Endothelial cell of umbilical vein (primary cell): ENCODE results near the gene FARP2. TPM values are rescaled to one million over a fixed set of nuclear protein-coding genes. Genes with fewer than 3 reads are reported as not detected.

ENCODE experiments used
- BruUV-seq: library from RNA; stranded (reverse); fragments of 400-500 nt; replicated peaks from 2 replicates; lab custom pipeline; 2021; lab: Mats Ljungman, UMichigan
- CTCF ChIA-PET: fragments of 300-600, 350-600 bp; sonication (Branson Sonifier 250); formaldehyde crosslinking; loops from one replicate; lab custom pipeline; 2021; ENCODE audit warnings: antibody characterized with exemption, inconsistent platforms; lab: Charles Lee
- POLR2A ChIA-PET: fragments of 300-600, 350-600 bp; sonication (Branson Sonifier 250); formaldehyde crosslinking; loops from one replicate; lab custom pipeline; 2021; ENCODE audit warnings: antibody characterized with exemption, inconsistent platforms; lab: Charles Lee
- DNase-seq: peaks from one replicate; pipeline ENCODE4 v3.0.0-alpha.2; 2011; ENCODE audit warnings: low read depth, low spot score
- FAIRE-seq: peaks from 2 replicates; lab custom pipeline; 2011; peaks lifted over from hg19 to GRCh38; lab: Jason Lieb, UNC
- H2AFZ ChIP-seq: 2 replicates; pipeline ENCODE4 v1.6.0; 2012; ENCODE audit warnings: low read depth, low read length, control low read depth, inconsistent platforms
- H3K27ac ChIP-seq: 2 replicates; pipeline ENCODE4 v1.5.1; 2011; ENCODE audit warnings: low read depth, mild to moderate bottlenecking, control low read depth, low read length, moderate library complexity; ENCODE audit not compliant: insufficient read depth
- H3K27me3 ChIP-seq, 2 experiments: 2 replicates each; pipeline versions ENCODE4 v1.6.0 to v1.6.1; 2011; ENCODE audit warnings: low read length in 2 of 2, mixed read lengths in 1 of 2; ENCODE audit not compliant: control insufficient read depth in 2 of 2, insufficient read depth in 2 of 2
- H3K36me3 ChIP-seq, 2 experiments: 2 replicates in 1 of 2; 3 replicates in 1 of 2; pipeline ENCODE4 v1.5.1; 2011; ENCODE audit warnings: low read length in 2 of 2, mild to moderate bottlenecking in 1 of 2, moderate library complexity in 1 of 2; ENCODE audit not compliant: control insufficient read depth in 2 of 2, insufficient read depth in 2 of 2; ENCODE audit errors: extremely low read depth in 1 of 2
- H3K4me1 ChIP-seq: 3 replicates; pipeline ENCODE4 v1.5.1; 2011; ENCODE audit warnings: mild to moderate bottlenecking, low read length; ENCODE audit not compliant: control insufficient read depth, insufficient read depth; ENCODE audit errors: extremely low read depth
- H3K4me2 ChIP-seq: 2 replicates; pipeline ENCODE4 v1.6.1; 2011; ENCODE audit warnings: low read length, control low read depth, mixed read lengths; ENCODE audit not compliant: insufficient read depth
- H3K4me3 ChIP-seq, 3 experiments: fragments of 200-600 bp in 1 of 3; sonication (generic), shearing (Covaris generic) in 1 of 3; replicated peaks in 1 of 3; 2 replicates each; pipeline ENCODE4 v1.5.1; 2011 to 2016; ENCODE audit warnings: control low read depth in 3 of 3, low read length in 3 of 3, mild to moderate bottlenecking in 2 of 3, inconsistent platforms in 1 of 3, low read depth in 1 of 3, moderate library complexity in 1 of 3; ENCODE audit not compliant: insufficient read depth in 1 of 3
- H3K79me2 ChIP-seq: 2 replicates; pipeline ENCODE4 v1.6.0; 2012; ENCODE audit warnings: low read length, inconsistent platforms; ENCODE audit not compliant: control insufficient read depth, insufficient read depth
- H3K9ac ChIP-seq: replicated peaks from 2 replicates; pipeline ENCODE3; 2011; ENCODE audit warnings: low read length, control low read depth; ENCODE audit not compliant: insufficient read depth; ENCODE audit errors: extremely low read depth
- H3K9me1 ChIP-seq: replicated peaks from 3 replicates; pipeline ENCODE4 v1.6.0; 2011; ENCODE audit warnings: mild to moderate bottlenecking, low read length; ENCODE audit not compliant: control insufficient read depth, insufficient read depth; ENCODE audit errors: extremely low read depth
- H3K9me3 ChIP-seq: replicated peaks from 2 replicates; pipeline ENCODE4 v1.5.1; 2012; ENCODE audit warnings: low read length, inconsistent platforms; ENCODE audit not compliant: control insufficient read depth, insufficient read depth
- H4K20me1 ChIP-seq: replicated peaks from 2 replicates; pipeline ENCODE3; 2011; ENCODE audit warnings: mild to moderate bottlenecking, low read length; ENCODE audit not compliant: control insufficient read depth, insufficient read depth; ENCODE audit errors: extremely low read depth
- CTCF ChIP-seq, 2 donors: IDR thresholded peaks; 1 replicate in 1 of 2; 2 replicates in 1 of 2; pipeline ENCODE4 v1.5.1; 2011; ENCODE audit warnings: low read length in 2 of 2, mild to moderate bottlenecking in 2 of 2, moderate library complexity in 2 of 2, control low read depth in 1 of 2, inconsistent platforms in 1 of 2, low read depth in 1 of 2; ENCODE audit not compliant: insufficient read depth in 1 of 2; ENCODE audit errors: extremely low read depth in 1 of 2
- EZH2 ChIP-seq: IDR thresholded peaks from 2 replicates; pipeline ENCODE4 v1.6.1; 2012; ENCODE audit warnings: borderline replicate concordance, low read depth, mild to moderate bottlenecking, moderate library complexity, low read length, inconsistent platforms; ENCODE audit not compliant: severe bottlenecking
- FOS ChIP-seq: IDR thresholded peaks from 2 replicates; pipeline ENCODE4 v1.6.1; 2011; ENCODE audit warnings: mild to moderate bottlenecking, low read length, moderate library complexity, borderline replicate concordance; ENCODE audit not compliant: insufficient read depth
- GATA2 ChIP-seq: IDR thresholded peaks from 2 replicates; pipeline ENCODE4 v1.7.0; 2011; ENCODE audit warnings: low read depth, mild to moderate bottlenecking, moderate library complexity, mixed read lengths, low read length; ENCODE audit not compliant: insufficient read length, insufficient read depth
- JUN ChIP-seq: IDR thresholded peaks from 2 replicates; pipeline ENCODE4 v1.6.1; 2011; ENCODE audit warnings: borderline replicate concordance, low read depth; ENCODE audit not compliant: insufficient read length, insufficient read depth
- MYC ChIP-seq: IDR thresholded peaks from one replicate; pipeline ENCODE4 v1.6.1; 2011; ENCODE audit warnings: mild to moderate bottlenecking, low read depth, low read length
- POLR2A ChIP-seq: IDR thresholded peaks from 2 replicates; pipeline ENCODE4 v1.6.1; 2012; ENCODE audit warnings: low read depth, mild to moderate bottlenecking, control low read depth, low read length
- POLR2AphosphoS5 ChIP-seq: IDR thresholded peaks from 2 replicates; pipeline ENCODE4 v1.6.1; 2012; ENCODE audit warnings: low read depth, mild to moderate bottlenecking, control low read depth, low read length, moderate library complexity; ENCODE audit not compliant: insufficient read depth
- dilution Hi-C: fragments of 300-500 bp; cut with MboI; formaldehyde crosslinking; loops from one replicate; pipeline ENCODE4 v1.15.0; 2019; ENCODE audit warnings: low sequenced_read_pairs; ENCODE audit not compliant: extremely low pct_ligation_motif_present
- intact Hi-C: fragments of 100-400 bp; cut with micrococcal nuclease; formaldehyde crosslinking; loops from one replicate; pipeline ENCODE4 v1.10.0; 2022
- polyA plus RNA-seq, 4 experiments: library from polyadenylated mRNA; depleted of rRNA in 3 of 4; stranded (reverse) in 3 of 4; unstranded in 1 of 4; fragments of >200 nt; gene quantifications; 2 replicates each; pipeline versions ENCODE4 v1.2.1 to v1.2.3, GENCODE V29; 2011 to 2012; ENCODE audit warnings: missing spikeins in 1 of 4
- total RNA-seq: library from RNA; stranded (reverse); gene quantifications from 2 replicates; pipeline ENCODE4 v1.2.3, GENCODE V29; 2021
- TF ChIP-seq, protein P1 (sequence below): IDR thresholded peaks from 2 replicates; pipeline ENCODE4 v1.6.1; 2011; ENCODE audit not compliant: insufficient read depth, insufficient read length

FARP2 gene
- total and polyA plus RNA-seq, 2 donors (not counting 3 experiments of a cell fraction or from before 2014, with no cell fraction given), result 15.3 to 45.3 TPM

DNA sequence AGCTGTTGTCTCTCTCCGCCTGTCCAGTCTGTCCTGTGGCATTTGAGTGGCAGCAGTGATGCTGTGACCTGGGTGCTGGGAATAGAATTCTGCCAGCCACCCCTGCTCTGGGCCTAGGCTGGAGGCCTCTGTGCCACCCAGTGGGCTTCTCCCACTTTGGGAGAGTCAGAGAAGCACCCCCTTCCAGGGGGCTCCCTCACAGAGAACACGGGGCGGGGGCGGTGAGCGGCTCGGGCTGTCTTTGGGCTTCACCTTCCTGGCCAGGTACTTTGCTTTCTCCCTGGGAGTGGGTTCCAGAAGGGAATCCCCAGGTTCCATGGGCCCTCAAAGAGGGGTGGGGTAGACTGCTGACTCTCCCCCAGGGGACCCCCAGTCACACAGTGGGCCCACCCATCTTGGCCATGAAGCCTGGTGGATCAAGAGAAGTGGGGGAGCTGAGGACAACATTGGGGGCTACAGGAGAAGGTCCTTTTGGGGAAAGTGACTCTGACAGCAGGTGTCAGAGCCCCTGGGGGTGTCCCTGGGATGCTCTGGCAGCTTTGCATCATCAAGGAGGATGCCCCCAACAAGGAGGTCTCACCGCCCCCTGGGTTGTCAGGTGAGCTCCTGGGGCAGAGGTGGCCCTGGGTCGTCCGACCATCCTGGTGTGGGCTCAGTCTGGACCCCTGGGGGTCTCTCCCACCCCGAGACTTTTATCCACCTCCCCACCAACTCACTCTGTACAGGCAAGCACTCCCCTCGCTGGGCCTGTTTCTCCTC lies 183.7 kb downstream of the FARP2 start:
- Histone ChIP-seq H3K27me3 (no peaks in the 10 kb centered on the region), H4K20me1 (no peaks in the 10 kb centered on the region), H3K4me2 (no peak overlapping the region), H3K4me3 (no peak overlapping the region), H3K9ac (no peak overlapping the region), H3K9me1 (no peaks in the 10 kb centered on the region), H3K36me3 (no peaks in the 10 kb centered on the region), H3K27ac (no peak overlapping the region), H3K79me2 (no peaks in the 10 kb centered on the region), H3K4me1 (peaks cover 7% of the 10 kb centered on the region), H3K9me3 (no peaks in the 10 kb centered on the region), H2AFZ (no peak overlapping the region)
- CTCF ChIA-PET, result interaction anchor here (1.1 kb wide), 1 partner anchor 24 kb away, joined by 3 read pairs; no protein-coding TSS in a partner anchor
- no peak for TF ChIP-seq CTCF (IDR thresholded peaks at IDR 0.05; ENCODE audit: extremely low read depth in 1 of 2, insufficient read depth in 1 of 2, low read depth in 1 of 2, low read length in 2 of 2)
- no peak for TF ChIP-seq POLR2AphosphoS5
- TF ChIP-seq, protein P1, sequence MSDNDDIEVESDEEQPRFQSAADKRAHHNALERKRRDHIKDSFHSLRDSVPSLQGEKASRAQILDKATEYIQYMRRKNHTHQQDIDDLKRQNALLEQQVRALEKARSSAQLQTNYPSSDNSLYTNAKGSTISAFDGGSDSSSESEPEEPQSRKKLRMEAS, result no peak
- TF ChIP-seq JUN, result no peak
- no peak for TF ChIP-seq MYC
- no peak for TF ChIP-seq POLR2A
- no peak for TF ChIP-seq FOS
- no peak for TF ChIP-seq EZH2
- no peak for TF ChIP-seq GATA2
- FAIRE-seq, result no peak
- BruUV-seq, result no TSS peak
- dilution Hi-C loops (no loop called here), intact Hi-C loops (no loop called here)
- no peak for DNase-seq
- POLR2A ChIA-PET, result no interaction called here
